ENCODE measurements around the gene GRIA4. TPM values are rescaled to one million over a fixed set of nuclear protein-coding genes. Genes with fewer than 3 reads are reported as not detected.

Gene GRIA4
- total RNA-seq, 5 donors from 2014 or later (not counting 1 experiment from before 2014, with no cell fraction given), result 0.09 TPM; not detected in 4

GRCh38 chr11:105824457-105825013 is 214.7 kb downstream of the GRIA4 start:
- H3K36me3 Mint-ChIP-seq, result no peaks in the 10 kb centered on the region
- CTCF ChIA-PET, result no interaction called here
- no peaks in the 10 kb centered on the region for H3K4me1 Mint-ChIP-seq
- H3K27ac ChIP-seq (ENCODE audit: low read length), result no peak overlapping the region
- no peak overlapping the region for H3K4me3 Mint-ChIP-seq
- H3K4me1 ChIP-seq (ENCODE audit: control insufficient read depth in 1 of 2, extremely low read depth in 1 of 2, insufficient read depth in 2 of 2, low read length in 2 of 2), result no peaks in the 10 kb centered on the region
- ATAC-seq (replicated peaks in 1 of 4) (no peak), DNase-seq (no peak)
- H3K36me3 ChIP-seq (ENCODE audit: control insufficient read depth in 2 of 2, extremely low read depth in 1 of 2, insufficient read depth in 1 of 2, low read length in 1 of 2), result no peaks in the 10 kb centered on the region
- WGBS (ENCODE audit: insufficient coverage), result 73% methylated on average over 3 of the region's 10 CpGs
- H3K9me3 ChIP-seq, result no peaks in the 10 kb centered on the region
- H3K4me3 ChIP-seq (ENCODE audit: control insufficient read depth in 1 of 2, extremely low read depth in 1 of 2, low read length in 1 of 2), result no peak overlapping the region
- POLR2A ChIA-PET, result interaction anchor here in 1 of 2 donors (0.6 kb wide), 1 partner anchor 70 kb away, joined by 3 read pairs; no protein-coding TSS in a partner anchor
- no peaks in the 10 kb centered on the region for H3K27me3 ChIP-seq (replicated peaks in 1 of 2; ENCODE audit: control insufficient read depth in 2 of 2, extremely low read depth in 1 of 2, insufficient read depth in 2 of 2, low read length in 1 of 2)
- H3K9me3 Mint-ChIP-seq, result no peaks in the 10 kb centered on the region
- no peaks in the 10 kb centered on the region for H3K27me3 Mint-ChIP-seq
- H3K27ac Mint-ChIP-seq, result no peak overlapping the region

GRCh38 chr11:105825141-105825540 is 215.3 kb downstream of the GRIA4 start:
- Mint-ChIP-seq H3K4me1 (no peaks in the 10 kb centered on the region), H3K36me3 (no peaks in the 10 kb centered on the region), H3K27me3 (no peaks in the 10 kb centered on the region), H3K9me3 (no peaks in the 10 kb centered on the region), H3K27ac (no peak overlapping the region), H3K4me3 (no peak overlapping the region)
- POLR2A ChIA-PET, result interaction anchor here in 1 of 2 donors (0.6 kb wide), 1 partner anchor 69 kb away, joined by 3 read pairs; no protein-coding TSS in a partner anchor
- H3K27ac ChIP-seq (ENCODE audit: low read length), result no peak overlapping the region
- no peak overlapping the region for H3K4me3 ChIP-seq (ENCODE audit: control insufficient read depth in 1 of 2, extremely low read depth in 1 of 2, low read length in 1 of 2)
- H3K9me3 ChIP-seq, result no peaks in the 10 kb centered on the region
- no peak for DNase-seq
- no peaks in the 10 kb centered on the region for H3K4me1 ChIP-seq (ENCODE audit: control insufficient read depth in 1 of 2, extremely low read depth in 1 of 2, insufficient read depth in 2 of 2, low read length in 2 of 2)
- ATAC-seq (replicated peaks in 1 of 4), result no peak
- H3K27me3 ChIP-seq (replicated peaks in 1 of 2; ENCODE audit: control insufficient read depth in 2 of 2, extremely low read depth in 1 of 2, insufficient read depth in 2 of 2, low read length in 1 of 2), result no peaks in the 10 kb centered on the region
- H3K36me3 ChIP-seq (ENCODE audit: control insufficient read depth in 2 of 2, extremely low read depth in 1 of 2, insufficient read depth in 1 of 2, low read length in 1 of 2), result no peaks in the 10 kb centered on the region
- CTCF ChIA-PET, result no interaction called here
- 43% methylated on average over 1 of the region's 1 CpG for WGBS (ENCODE audit: insufficient coverage)

GRCh38 chr11:105827906-105828305 is 218.0 kb downstream of the GRIA4 start:
- H3K27ac Mint-ChIP-seq, result no peak overlapping the region
- no peaks in the 10 kb centered on the region for H3K4me1 ChIP-seq (ENCODE audit: control insufficient read depth in 1 of 2, extremely low read depth in 1 of 2, insufficient read depth in 2 of 2, low read length in 2 of 2)
- no peak overlapping the region for H3K4me3 Mint-ChIP-seq
- no peak overlapping the region for H3K4me3 ChIP-seq (ENCODE audit: control insufficient read depth in 1 of 2, extremely low read depth in 1 of 2, low read length in 1 of 2)
- no peaks in the 10 kb centered on the region for H3K27me3 ChIP-seq (replicated peaks in 1 of 2; ENCODE audit: control insufficient read depth in 2 of 2, extremely low read depth in 1 of 2, insufficient read depth in 2 of 2, low read length in 1 of 2)
- H3K4me1 Mint-ChIP-seq, result no peaks in the 10 kb centered on the region
- POLR2A ChIA-PET, result no interaction called here
- CTCF ChIA-PET, result no interaction called here
- ATAC-seq (replicated peaks in 1 of 4) (no peak), DNase-seq (no peak)
- no peaks in the 10 kb centered on the region for H3K36me3 Mint-ChIP-seq
- H3K27me3 Mint-ChIP-seq, result peaks cover 0 to 7% of the 10 kb centered on the region in 2 donors
- H3K9me3 ChIP-seq, result no peaks in the 10 kb centered on the region
- H3K9me3 Mint-ChIP-seq, result no peaks in the 10 kb centered on the region
- no peak overlapping the region for H3K27ac ChIP-seq (ENCODE audit: low read length)
- no peaks in the 10 kb centered on the region for H3K36me3 ChIP-seq (ENCODE audit: control insufficient read depth in 2 of 2, extremely low read depth in 1 of 2, insufficient read depth in 1 of 2, low read length in 1 of 2)
- no CpG with 5 or more reads among the region's 1 CpG for WGBS (ENCODE audit: insufficient coverage)

- ATAC-seq (replicated peaks in 1 of 4) (no peak), DNase-seq (no peak)
- POLR2A ChIA-PET, result no interaction called here
- Mint-ChIP-seq H3K4me3 (no peak overlapping the region), H3K27me3 (peaks cover 0 to 7% of the 10 kb centered on the region in 2 donors), H3K9me3 (no peaks in the 10 kb centered on the region), H3K27ac (no peak overlapping the region), H3K36me3 (no peaks in the 10 kb centered on the region), H3K4me1 (no peaks in the 10 kb centered on the region)
- Histone ChIP-seq H3K27me3 (replicated peaks in 1 of 2; ENCODE audit: control insufficient read depth in 2 of 2, extremely low read depth in 1 of 2, insufficient read depth in 2 of 2, low read length in 1 of 2) (no peaks in the 10 kb centered on the region), H3K4me1 (ENCODE audit: control insufficient read depth in 1 of 2, extremely low read depth in 1 of 2, insufficient read depth in 2 of 2, low read length in 2 of 2) (no peaks in the 10 kb centered on the region), H3K27ac (ENCODE audit: low read length) (no peak overlapping the region), H3K36me3 (ENCODE audit: control insufficient read depth in 2 of 2, extremely low read depth in 1 of 2, insufficient read depth in 1 of 2, low read length in 1 of 2) (no peaks in the 10 kb centered on the region), H3K9me3 (no peaks in the 10 kb centered on the region), H3K4me3 (ENCODE audit: control insufficient read depth in 1 of 2, extremely low read depth in 1 of 2, low read length in 1 of 2) (no peak overlapping the region)
- no CpG with 5 or more reads among the region's 1 CpG for WGBS (ENCODE audit: insufficient coverage)
- CTCF ChIA-PET, result no interaction called here
Measured at GRCh38 chr11:105829084-105829483, 219.2 kb downstream of the GRIA4 start.

- ChIA-PET CTCF (no interaction called here), POLR2A (no interaction called here)
- no peaks in the 10 kb centered on the region for H3K27me3 ChIP-seq (replicated peaks in 1 of 2; ENCODE audit: control insufficient read depth in 2 of 2, extremely low read depth in 1 of 2, insufficient read depth in 2 of 2, low read length in 1 of 2)
- H3K4me1 Mint-ChIP-seq, result no peaks in the 10 kb centered on the region
- no peaks in the 10 kb centered on the region for H3K9me3 ChIP-seq
- no peaks in the 10 kb centered on the region for H3K4me1 ChIP-seq (ENCODE audit: control insufficient read depth in 1 of 2, extremely low read depth in 1 of 2, insufficient read depth in 2 of 2, low read length in 2 of 2)
- ATAC-seq (replicated peaks in 1 of 4), result no peak
- no peaks in the 10 kb centered on the region for H3K9me3 Mint-ChIP-seq
- no peak overlapping the region for H3K4me3 ChIP-seq (ENCODE audit: control insufficient read depth in 1 of 2, extremely low read depth in 1 of 2, low read length in 1 of 2)
- WGBS (ENCODE audit: insufficient coverage), result no CpG with 5 or more reads among the region's 1 CpG
- H3K27ac Mint-ChIP-seq, result no peak overlapping the region
- H3K36me3 Mint-ChIP-seq, result no peaks in the 10 kb centered on the region
- no peak overlapping the region for H3K27ac ChIP-seq (ENCODE audit: low read length)
- peaks cover 0 to 12% of the 10 kb centered on the region in 2 donors for H3K27me3 Mint-ChIP-seq
- no peak for DNase-seq
- H3K36me3 ChIP-seq (ENCODE audit: control insufficient read depth in 2 of 2, extremely low read depth in 1 of 2, insufficient read depth in 1 of 2, low read length in 1 of 2), result no peaks in the 10 kb centered on the region
- H3K4me3 Mint-ChIP-seq, result no peak overlapping the region
Measured at GRCh38 chr11:105834461-105834860, 224.6 kb downstream of the GRIA4 start.

GRCh38 chr11:105838668-105839384 is 229.0 kb downstream of the GRIA4 start:
- Histone ChIP-seq H3K36me3 (ENCODE audit: control insufficient read depth in 2 of 2, extremely low read depth in 1 of 2, insufficient read depth in 1 of 2, low read length in 1 of 2) (no peaks in the 10 kb centered on the region), H3K27me3 (replicated peaks in 1 of 2; ENCODE audit: control insufficient read depth in 2 of 2, extremely low read depth in 1 of 2, insufficient read depth in 2 of 2, low read length in 1 of 2) (no peaks in the 10 kb centered on the region), H3K4me3 (ENCODE audit: control insufficient read depth in 1 of 2, extremely low read depth in 1 of 2, low read length in 1 of 2) (no peak overlapping the region), H3K4me1 (ENCODE audit: control insufficient read depth in 1 of 2, extremely low read depth in 1 of 2, insufficient read depth in 2 of 2, low read length in 2 of 2) (no peaks in the 10 kb centered on the region), H3K27ac (ENCODE audit: low read length) (no peak overlapping the region), H3K9me3 (no peaks in the 10 kb centered on the region)
- Mint-ChIP-seq H3K27me3 (peaks cover 0 to 6% of the 10 kb centered on the region in 2 donors), H3K4me3 (no peak overlapping the region), H3K36me3 (no peaks in the 10 kb centered on the region), H3K27ac (no peak overlapping the region), H3K4me1 (no peaks in the 10 kb centered on the region), H3K9me3 (no peaks in the 10 kb centered on the region)
- no peak for DNase-seq
- WGBS (ENCODE audit: insufficient coverage), result 85% methylated on average over 3 of the region's 4 CpGs
- ChIA-PET CTCF (interaction anchor here (0.6 kb wide), 2 partner anchors 544 to 955 kb away, joined by 3 read pairs; no protein-coding TSS in a partner anchor), POLR2A (no interaction called here)
- ATAC-seq (replicated peaks in 1 of 4), result no peak
